Hindlimb muscle (tissue), 1 donor: ENCODE results near the gene SPTBN4. TPM values are rescaled to one million over a fixed set of nuclear protein-coding genes. Genes with fewer than 3 reads are reported as not detected.
"Not testable (repeated sequence)": the region's sequence is repeated elsewhere in the genome, so short reads cannot be mapped to it uniquely, and the experiment has no call there.

Source experiments
- DNase-seq: peaks from one replicate; pipeline ENCODE4 v3.0.0-alpha.2; 2013
- polyA plus RNA-seq: library from polyadenylated mRNA; unstranded; fragments of 120-200 nt; gene quantifications from one replicate; pipeline ENCODE4 v1.2.1, GENCODE V29; 2013; ENCODE audit not compliant: insufficient read length

Gene SPTBN4
- polyA plus RNA-seq, 1 donor = 0.19 TPM

DNA sequence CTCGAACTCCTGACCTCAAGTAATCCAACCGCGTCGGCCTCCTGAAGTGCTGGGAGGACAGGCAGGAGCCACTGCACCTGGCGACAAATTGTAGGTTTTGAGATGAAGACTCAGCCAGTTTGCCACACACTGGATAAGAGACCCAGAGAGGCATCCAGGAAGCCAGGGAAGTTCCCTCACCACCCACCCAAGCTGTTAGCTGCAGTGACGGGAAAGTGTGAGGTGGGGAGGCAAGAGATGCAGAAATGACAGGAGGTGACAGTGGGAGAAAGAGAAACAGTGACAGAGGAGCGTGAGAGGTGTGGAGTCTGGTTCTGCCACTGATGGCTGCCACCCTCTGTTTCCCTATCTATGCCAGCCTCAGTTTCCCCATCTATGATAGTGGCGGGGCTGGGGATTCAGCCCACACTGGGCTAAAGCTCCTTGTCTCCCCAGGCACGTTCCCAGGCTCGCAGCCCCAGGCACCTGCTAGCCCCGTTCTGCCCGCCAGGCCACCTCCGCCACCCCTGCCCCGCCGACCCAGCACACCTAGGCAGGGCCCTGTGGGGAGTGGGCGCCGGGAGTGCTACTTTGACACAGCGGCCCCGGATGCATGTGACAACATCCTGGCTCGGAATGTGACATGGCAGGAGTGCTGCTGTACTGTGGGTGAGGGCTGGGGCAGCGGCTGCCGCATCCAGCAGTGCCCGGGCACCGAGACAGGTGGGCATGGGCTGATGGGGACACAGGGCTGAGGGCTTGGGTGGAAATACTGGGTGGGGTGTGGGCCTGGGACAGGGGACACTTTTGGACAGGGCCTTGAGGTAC is 155.4 kb downstream of the SPTBN4 start:
- DNase-seq = no peak

DNA sequence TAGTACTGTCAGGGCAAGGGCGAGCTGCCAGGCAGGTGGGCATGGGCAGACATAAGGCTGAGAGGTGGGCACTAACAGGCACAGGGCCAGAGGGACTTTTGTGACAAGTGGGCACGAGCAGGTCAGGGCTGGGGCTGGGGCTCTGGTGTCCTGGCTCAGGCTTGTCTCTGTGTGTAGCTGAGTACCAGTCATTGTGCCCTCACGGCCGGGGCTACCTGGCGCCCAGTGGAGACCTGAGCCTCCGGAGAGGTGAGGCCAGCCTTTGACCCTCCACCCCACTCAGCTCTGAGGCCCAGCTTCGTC is 155.9 kb downstream of the SPTBN4 start:
- no peak for DNase-seq

DNA sequence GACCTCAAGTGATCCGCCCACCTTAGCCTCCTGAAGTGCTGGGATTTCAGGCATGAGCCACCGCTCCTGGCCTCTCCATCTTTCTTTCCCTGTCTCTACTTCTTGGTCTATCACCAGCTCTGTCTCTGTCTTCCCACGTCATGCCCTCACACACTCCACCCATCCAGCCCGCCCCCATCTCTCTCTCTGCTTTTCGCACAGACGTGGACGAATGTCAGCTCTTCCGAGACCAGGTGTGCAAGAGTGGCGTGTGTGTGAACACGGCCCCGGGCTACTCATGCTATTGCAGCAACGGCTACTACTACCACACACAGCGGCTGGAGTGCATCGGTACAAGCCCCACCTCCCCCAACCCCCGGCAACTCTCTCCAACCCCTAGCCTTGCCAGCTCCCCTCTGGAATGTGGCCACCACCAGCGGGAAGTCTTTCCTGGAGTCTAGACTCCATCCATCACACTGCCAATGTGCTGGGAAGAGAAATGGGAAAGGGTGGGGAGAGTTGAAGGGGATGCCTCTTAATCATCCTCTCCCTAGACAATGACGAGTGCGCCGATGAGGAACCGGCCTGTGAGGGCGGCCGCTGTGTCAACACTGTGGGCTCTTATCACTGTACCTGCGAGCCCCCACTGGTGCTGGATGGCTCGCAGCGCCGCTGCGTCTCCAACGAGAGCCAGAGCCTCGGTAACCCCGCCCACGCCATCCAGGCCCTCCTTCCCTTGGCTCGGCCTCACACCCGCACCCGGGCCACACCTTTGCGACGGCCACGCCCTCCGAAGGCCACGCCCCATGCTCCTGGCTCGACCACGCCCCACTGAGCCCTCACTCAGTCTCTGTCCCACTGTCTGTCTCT is 156.8 kb downstream of the SPTBN4 start:
- DNase-seq = no peak

DNA sequence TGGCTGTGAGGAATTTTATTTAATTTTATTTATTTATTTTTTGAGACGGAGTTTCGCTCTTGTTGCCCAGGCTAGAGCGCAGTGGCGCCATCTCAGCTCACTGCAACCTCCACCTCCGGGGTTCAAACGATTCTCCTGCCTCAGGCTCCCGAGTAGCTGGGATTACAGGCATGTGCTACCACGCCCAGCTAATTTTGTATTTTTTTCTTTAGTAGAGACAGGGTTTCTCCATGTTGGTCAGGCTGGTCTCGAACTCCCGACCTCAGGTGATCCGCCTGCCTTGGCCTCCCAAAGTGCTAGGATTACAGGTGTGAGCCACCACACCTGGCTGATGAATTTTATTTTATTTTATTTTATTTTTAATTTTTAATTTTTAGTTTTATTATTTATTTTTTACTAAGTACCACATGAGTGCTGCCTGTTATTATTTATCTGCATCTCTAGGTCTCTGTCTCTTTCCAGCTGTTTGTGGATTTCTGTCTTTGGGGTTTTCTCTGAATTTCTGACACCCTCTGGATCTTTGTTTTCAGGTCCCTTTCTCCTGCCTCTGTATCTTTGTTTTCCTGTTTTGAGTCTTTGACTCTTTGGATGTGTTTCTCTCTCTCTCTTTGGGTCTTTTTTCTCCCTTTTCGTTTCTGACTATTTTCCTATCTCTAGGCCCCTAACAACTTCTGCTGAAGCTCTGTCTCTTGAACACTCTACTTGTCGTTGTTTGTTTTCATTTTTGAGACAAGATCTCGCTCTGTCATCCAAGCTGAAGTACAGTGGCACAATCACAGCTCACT is 157.8 kb downstream of the SPTBN4 start:
- not testable (repeated sequence) for DNase-seq

DNA sequence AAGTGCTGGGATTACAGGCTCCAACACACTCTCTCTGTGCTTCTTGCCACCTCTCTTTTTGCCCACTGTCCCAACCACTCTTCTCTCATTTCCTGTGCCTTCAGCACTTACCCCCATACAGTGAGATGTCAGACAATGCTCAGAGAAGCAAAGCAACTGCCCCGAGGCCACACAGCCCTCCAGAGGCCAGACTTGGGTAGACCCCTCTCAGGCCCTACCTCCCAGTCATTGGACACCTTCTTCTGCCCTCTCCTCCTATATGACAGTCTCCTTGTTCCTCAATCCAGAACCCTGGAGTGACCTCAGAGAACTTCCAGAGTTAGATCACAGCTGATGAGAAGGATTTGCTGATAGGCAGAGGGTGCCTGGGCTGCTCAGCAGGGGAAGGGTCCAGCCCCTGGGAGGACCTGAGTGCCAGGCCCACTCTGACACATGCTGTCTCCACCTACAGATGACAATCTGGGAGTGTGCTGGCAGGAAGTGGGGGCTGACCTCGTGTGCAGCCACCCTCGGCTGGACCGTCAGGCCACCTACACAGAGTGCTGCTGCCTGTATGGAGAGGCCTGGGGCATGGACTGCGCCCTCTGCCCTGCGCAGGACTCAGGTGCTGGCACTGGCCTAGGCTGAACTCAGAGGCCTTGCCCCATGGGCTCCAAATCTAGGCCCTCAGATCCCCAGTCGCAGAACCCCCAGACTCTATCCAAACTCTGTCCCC is 158.8 kb downstream of the SPTBN4 start:
- no peak for DNase-seq

Other genes starting within 250 kb of the SPTBN4 start
- gene TTC9B, start 248.6 kb upstream of the SPTBN4 start, polyA plus RNA-seq = not detected
- 0.49 TPM for gene CCNP, start 240.3 kb upstream of the SPTBN4 start, polyA plus RNA-seq
- 214 TPM for gene AKT2, start 181.7 kb upstream of the SPTBN4 start, polyA plus RNA-seq
- gene C19orf47, start 118.6 kb upstream of the SPTBN4 start, polyA plus RNA-seq = 106 TPM
- 242 TPM for gene PLD3, start 118.3 kb upstream of the SPTBN4 start, polyA plus RNA-seq
- gene HIPK4, start 76.8 kb upstream of the SPTBN4 start, polyA plus RNA-seq = 1.6 TPM
- gene PRX, start 53.6 kb upstream of the SPTBN4 start, polyA plus RNA-seq = 11.7 TPM
- 7.3 TPM for gene SERTAD1, start 41.0 kb upstream of the SPTBN4 start, polyA plus RNA-seq
- 47.9 TPM for gene SERTAD3, start 22.7 kb upstream of the SPTBN4 start, polyA plus RNA-seq
- 42.4 TPM for gene BLVRB, start 1.3 kb upstream of the SPTBN4 start, polyA plus RNA-seq
- 18.7 TPM for gene SHKBP1, start 109.9 kb downstream of the SPTBN4 start, polyA plus RNA-seq
- 297 TPM for gene LTBP4, start 134.4 kb downstream of the SPTBN4 start, polyA plus RNA-seq
- gene NUMBL, start 223.7 kb downstream of the SPTBN4 start, polyA plus RNA-seq = 36.7 TPM
- gene COQ8B, start 249.9 kb downstream of the SPTBN4 start, polyA plus RNA-seq = 25.4 TPM